Endothelial cell of umbilical vein (primary cell): ENCODE data around the gene OTOP2. TPM values are rescaled to one million over a fixed set of nuclear protein-coding genes. Genes with fewer than 3 reads are reported as not detected.

Source experiments
- BruUV-seq: library from RNA; stranded (reverse); fragments of 400-500 nt; replicated peaks from 2 replicates; lab custom pipeline; 2021; lab: Mats Ljungman, UMichigan
- CTCF ChIA-PET: fragments of 300-600, 350-600 bp; sonication (Branson Sonifier 250); formaldehyde crosslinking; loops from one replicate; lab custom pipeline; 2021; ENCODE audit warnings: antibody characterized with exemption, inconsistent platforms; lab: Charles Lee
- POLR2A ChIA-PET: fragments of 300-600, 350-600 bp; sonication (Branson Sonifier 250); formaldehyde crosslinking; loops from one replicate; lab custom pipeline; 2021; ENCODE audit warnings: antibody characterized with exemption, inconsistent platforms; lab: Charles Lee
- DNase-seq: peaks from one replicate; pipeline ENCODE4 v3.0.0-alpha.2; 2011; ENCODE audit warnings: low read depth, low spot score
- FAIRE-seq: peaks from 2 replicates; lab custom pipeline; 2011; peaks lifted over from hg19 to GRCh38; lab: Jason Lieb, UNC
- H2AFZ ChIP-seq: 2 replicates; pipeline ENCODE4 v1.6.0; 2012; ENCODE audit warnings: low read depth, low read length, control low read depth, inconsistent platforms
- H3K27ac ChIP-seq: 2 replicates; pipeline ENCODE4 v1.5.1; 2011; ENCODE audit warnings: low read depth, mild to moderate bottlenecking, control low read depth, low read length, moderate library complexity; ENCODE audit not compliant: insufficient read depth
- H3K27me3 ChIP-seq, 2 experiments: 2 replicates each; pipeline versions ENCODE4 v1.6.0 to v1.6.1; 2011; ENCODE audit warnings: low read length in 2 of 2, mixed read lengths in 1 of 2; ENCODE audit not compliant: control insufficient read depth in 2 of 2, insufficient read depth in 2 of 2
- H3K36me3 ChIP-seq, 2 experiments: 2 replicates in 1 of 2; 3 replicates in 1 of 2; pipeline ENCODE4 v1.5.1; 2011; ENCODE audit warnings: low read length in 2 of 2, mild to moderate bottlenecking in 1 of 2, moderate library complexity in 1 of 2; ENCODE audit not compliant: control insufficient read depth in 2 of 2, insufficient read depth in 2 of 2; ENCODE audit errors: extremely low read depth in 1 of 2
- H3K4me1 ChIP-seq: 3 replicates; pipeline ENCODE4 v1.5.1; 2011; ENCODE audit warnings: mild to moderate bottlenecking, low read length; ENCODE audit not compliant: control insufficient read depth, insufficient read depth; ENCODE audit errors: extremely low read depth
- H3K4me2 ChIP-seq: 2 replicates; pipeline ENCODE4 v1.6.1; 2011; ENCODE audit warnings: low read length, control low read depth, mixed read lengths; ENCODE audit not compliant: insufficient read depth
- H3K4me3 ChIP-seq, 3 experiments: fragments of 200-600 bp in 1 of 3; sonication (generic), shearing (Covaris generic) in 1 of 3; replicated peaks in 1 of 3; 2 replicates each; pipeline ENCODE4 v1.5.1; 2011 to 2016; ENCODE audit warnings: control low read depth in 3 of 3, low read length in 3 of 3, mild to moderate bottlenecking in 2 of 3, inconsistent platforms in 1 of 3, low read depth in 1 of 3, moderate library complexity in 1 of 3; ENCODE audit not compliant: insufficient read depth in 1 of 3
- H3K79me2 ChIP-seq: 2 replicates; pipeline ENCODE4 v1.6.0; 2012; ENCODE audit warnings: low read length, inconsistent platforms; ENCODE audit not compliant: control insufficient read depth, insufficient read depth
- H3K9ac ChIP-seq: replicated peaks from 2 replicates; pipeline ENCODE3; 2011; ENCODE audit warnings: low read length, control low read depth; ENCODE audit not compliant: insufficient read depth; ENCODE audit errors: extremely low read depth
- H3K9me1 ChIP-seq: replicated peaks from 3 replicates; pipeline ENCODE4 v1.6.0; 2011; ENCODE audit warnings: mild to moderate bottlenecking, low read length; ENCODE audit not compliant: control insufficient read depth, insufficient read depth; ENCODE audit errors: extremely low read depth
- H3K9me3 ChIP-seq: replicated peaks from 2 replicates; pipeline ENCODE4 v1.5.1; 2012; ENCODE audit warnings: low read length, inconsistent platforms; ENCODE audit not compliant: control insufficient read depth, insufficient read depth
- H4K20me1 ChIP-seq: replicated peaks from 2 replicates; pipeline ENCODE3; 2011; ENCODE audit warnings: mild to moderate bottlenecking, low read length; ENCODE audit not compliant: control insufficient read depth, insufficient read depth; ENCODE audit errors: extremely low read depth
- EZH2 ChIP-seq: IDR thresholded peaks from 2 replicates; pipeline ENCODE4 v1.6.1; 2012; ENCODE audit warnings: borderline replicate concordance, low read depth, mild to moderate bottlenecking, moderate library complexity, low read length, inconsistent platforms; ENCODE audit not compliant: severe bottlenecking
- FOS ChIP-seq: IDR thresholded peaks from 2 replicates; pipeline ENCODE4 v1.6.1; 2011; ENCODE audit warnings: mild to moderate bottlenecking, low read length, moderate library complexity, borderline replicate concordance; ENCODE audit not compliant: insufficient read depth
- GATA2 ChIP-seq: IDR thresholded peaks from 2 replicates; pipeline ENCODE4 v1.7.0; 2011; ENCODE audit warnings: low read depth, mild to moderate bottlenecking, moderate library complexity, mixed read lengths, low read length; ENCODE audit not compliant: insufficient read length, insufficient read depth
- JUN ChIP-seq: IDR thresholded peaks from 2 replicates; pipeline ENCODE4 v1.6.1; 2011; ENCODE audit warnings: borderline replicate concordance, low read depth; ENCODE audit not compliant: insufficient read length, insufficient read depth
- MYC ChIP-seq: IDR thresholded peaks from one replicate; pipeline ENCODE4 v1.6.1; 2011; ENCODE audit warnings: mild to moderate bottlenecking, low read depth, low read length
- POLR2A ChIP-seq: IDR thresholded peaks from 2 replicates; pipeline ENCODE4 v1.6.1; 2012; ENCODE audit warnings: low read depth, mild to moderate bottlenecking, control low read depth, low read length
- POLR2AphosphoS5 ChIP-seq: IDR thresholded peaks from 2 replicates; pipeline ENCODE4 v1.6.1; 2012; ENCODE audit warnings: low read depth, mild to moderate bottlenecking, control low read depth, low read length, moderate library complexity; ENCODE audit not compliant: insufficient read depth
- dilution Hi-C: fragments of 300-500 bp; cut with MboI; formaldehyde crosslinking; loops from one replicate; pipeline ENCODE4 v1.15.0; 2019; ENCODE audit warnings: low sequenced_read_pairs; ENCODE audit not compliant: extremely low pct_ligation_motif_present
- intact Hi-C: fragments of 100-400 bp; cut with micrococcal nuclease; formaldehyde crosslinking; loops from one replicate; pipeline ENCODE4 v1.10.0; 2022
- polyA plus RNA-seq, 4 experiments: library from polyadenylated mRNA; depleted of rRNA in 3 of 4; stranded (reverse) in 3 of 4; unstranded in 1 of 4; fragments of >200 nt; gene quantifications; 2 replicates each; pipeline versions ENCODE4 v1.2.1 to v1.2.3, GENCODE V29; 2011 to 2012; ENCODE audit warnings: missing spikeins in 1 of 4
- total RNA-seq: library from RNA; stranded (reverse); gene quantifications from 2 replicates; pipeline ENCODE4 v1.2.3, GENCODE V29; 2021
- TF ChIP-seq, protein P1 (sequence below), 2 donors: IDR thresholded peaks; 1 replicate in 1 of 2; 2 replicates in 1 of 2; pipeline ENCODE4 v1.5.1; 2011; ENCODE audit warnings: low read length in 2 of 2, mild to moderate bottlenecking in 2 of 2, moderate library complexity in 2 of 2, control low read depth in 1 of 2, inconsistent platforms in 1 of 2, low read depth in 1 of 2; ENCODE audit not compliant: insufficient read depth in 1 of 2; ENCODE audit errors: extremely low read depth in 1 of 2
- TF ChIP-seq, protein P2 (sequence below): IDR thresholded peaks from 2 replicates; pipeline ENCODE4 v1.6.1; 2011; ENCODE audit not compliant: insufficient read depth, insufficient read length

The OTOP2 gene
- total and polyA plus RNA-seq, 2 donors (not counting 3 experiments of a cell fraction or from before 2014, with no cell fraction given): not detected

- no peaks in the 10 kb centered on the region for H3K36me3 ChIP-seq
- CTCF ChIA-PET: no interaction called here
- no peak overlapping the region for H3K4me2 ChIP-seq
- H3K4me1 ChIP-seq: no peaks in the 10 kb centered on the region
- H3K27ac ChIP-seq: no peak overlapping the region
- intact Hi-C loops: no loop called here
- no peaks in the 10 kb centered on the region for H3K9me1 ChIP-seq
- no peak overlapping the region for H3K9ac ChIP-seq
- no peaks in the 10 kb centered on the region for H4K20me1 ChIP-seq
- no peaks in the 10 kb centered on the region for H3K79me2 ChIP-seq
- no peak overlapping the region for H2AFZ ChIP-seq
- no TSS peak for BruUV-seq
- H3K27me3 ChIP-seq: no peaks in the 10 kb centered on the region
- no peak for DNase-seq
- no peaks in the 10 kb centered on the region for H3K9me3 ChIP-seq
- dilution Hi-C loops: no loop called here
- no peak for FAIRE-seq
- H3K4me3 ChIP-seq: no peak overlapping the region
- POLR2A ChIA-PET: no interaction called here
- TF ChIP-seq EZH2: no peak
- TF ChIP-seq, protein P1, sequence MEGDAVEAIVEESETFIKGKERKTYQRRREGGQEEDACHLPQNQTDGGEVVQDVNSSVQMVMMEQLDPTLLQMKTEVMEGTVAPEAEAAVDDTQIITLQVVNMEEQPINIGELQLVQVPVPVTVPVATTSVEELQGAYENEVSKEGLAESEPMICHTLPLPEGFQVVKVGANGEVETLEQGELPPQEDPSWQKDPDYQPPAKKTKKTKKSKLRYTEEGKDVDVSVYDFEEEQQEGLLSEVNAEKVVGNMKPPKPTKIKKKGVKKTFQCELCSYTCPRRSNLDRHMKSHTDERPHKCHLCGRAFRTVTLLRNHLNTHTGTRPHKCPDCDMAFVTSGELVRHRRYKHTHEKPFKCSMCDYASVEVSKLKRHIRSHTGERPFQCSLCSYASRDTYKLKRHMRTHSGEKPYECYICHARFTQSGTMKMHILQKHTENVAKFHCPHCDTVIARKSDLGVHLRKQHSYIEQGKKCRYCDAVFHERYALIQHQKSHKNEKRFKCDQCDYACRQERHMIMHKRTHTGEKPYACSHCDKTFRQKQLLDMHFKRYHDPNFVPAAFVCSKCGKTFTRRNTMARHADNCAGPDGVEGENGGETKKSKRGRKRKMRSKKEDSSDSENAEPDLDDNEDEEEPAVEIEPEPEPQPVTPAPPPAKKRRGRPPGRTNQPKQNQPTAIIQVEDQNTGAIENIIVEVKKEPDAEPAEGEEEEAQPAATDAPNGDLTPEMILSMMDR (IDR thresholded peaks at IDR 0.05; ENCODE audit: extremely low read depth in 1 of 2, insufficient read depth in 1 of 2, low read depth in 1 of 2, low read length in 2 of 2): no peak
- no peak for TF ChIP-seq MYC
- TF ChIP-seq GATA2: no peak
- TF ChIP-seq POLR2A: no peak
- no peak for TF ChIP-seq JUN
- no peak for TF ChIP-seq FOS
- TF ChIP-seq, protein P2, sequence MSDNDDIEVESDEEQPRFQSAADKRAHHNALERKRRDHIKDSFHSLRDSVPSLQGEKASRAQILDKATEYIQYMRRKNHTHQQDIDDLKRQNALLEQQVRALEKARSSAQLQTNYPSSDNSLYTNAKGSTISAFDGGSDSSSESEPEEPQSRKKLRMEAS: no peak
- no peak for TF ChIP-seq POLR2AphosphoS5
These were observed 30.0 kb downstream of the OTOP2 start for GRCh38 chr17:74954115-74954514.
